Activated CD4-positive, alpha-beta memory T cell treated with anti-CD3 and anti-CD28 coated beads for 36 hours (primary cell): Measurements from ENCODE around the gene OR51B5. TPM values are rescaled to one million over a fixed set of nuclear protein-coding genes. Genes with fewer than 3 reads are reported as not detected.
"Not testable (repeated sequence)": the region's sequence is repeated elsewhere in the genome, so short reads cannot be mapped to it uniquely, and the experiment has no call there.

Experiments used
- CTCF ChIA-PET: fragments of 350-600 bp; sonication (Branson Sonifier 250); formaldehyde crosslinking; loops from one replicate; lab custom pipeline; 2021; ENCODE audit warnings: antibody characterized with exemption, inconsistent platforms; lab: Charles Lee
- POLR2A ChIA-PET: fragments of 350-600 bp; sonication (Branson Sonifier 250); formaldehyde crosslinking; loops from one replicate; lab custom pipeline; 2021; ENCODE audit warnings: antibody characterized with exemption; lab: Charles Lee
- DNase-seq: peaks from one replicate; pipeline ENCODE4 v3.0.0-alpha.2; 2020
- H3K27ac Mint-ChIP-seq: one replicate; pipeline ENCODE4 v1.8.0; 2021; ENCODE audit warnings: mixed read lengths
- H3K27me3 Mint-ChIP-seq: one replicate; pipeline ENCODE4 v1.8.0; 2021; ENCODE audit warnings: mixed read lengths
- H3K36me3 Mint-ChIP-seq: one replicate; pipeline ENCODE4 v1.8.0; 2021; ENCODE audit warnings: mixed read lengths
- H3K4me1 Mint-ChIP-seq: one replicate; pipeline ENCODE4 v1.8.0; 2021; ENCODE audit warnings: low read depth, mixed read lengths
- H3K4me3 Mint-ChIP-seq: one replicate; pipeline ENCODE4 v1.8.0; 2021; ENCODE audit warnings: mild to moderate bottlenecking, mixed read lengths
- H3K9me3 Mint-ChIP-seq: one replicate; pipeline ENCODE4 v1.8.0; 2021; ENCODE audit warnings: mixed read lengths
- intact Hi-C: fragments of 100-400 bp; cut with micrococcal nuclease; formaldehyde crosslinking; loops from one replicate; pipeline ENCODE4 v1.15.1; 2023
- total RNA-seq, 2 experiments: library from RNA; stranded (reverse); gene quantifications; one replicate each; pipeline ENCODE4 v1.2.3, GENCODE V29; 2021

The OR51B5 gene, protein sequence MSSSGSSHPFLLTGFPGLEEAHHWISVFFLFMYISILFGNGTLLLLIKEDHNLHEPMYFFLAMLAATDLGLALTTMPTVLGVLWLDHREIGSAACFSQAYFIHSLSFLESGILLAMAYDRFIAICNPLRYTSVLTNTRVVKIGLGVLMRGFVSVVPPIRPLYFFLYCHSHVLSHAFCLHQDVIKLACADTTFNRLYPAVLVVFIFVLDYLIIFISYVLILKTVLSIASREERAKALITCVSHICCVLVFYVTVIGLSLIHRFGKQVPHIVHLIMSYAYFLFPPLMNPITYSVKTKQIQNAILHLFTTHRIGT
- not detected for total RNA-seq

DNA sequence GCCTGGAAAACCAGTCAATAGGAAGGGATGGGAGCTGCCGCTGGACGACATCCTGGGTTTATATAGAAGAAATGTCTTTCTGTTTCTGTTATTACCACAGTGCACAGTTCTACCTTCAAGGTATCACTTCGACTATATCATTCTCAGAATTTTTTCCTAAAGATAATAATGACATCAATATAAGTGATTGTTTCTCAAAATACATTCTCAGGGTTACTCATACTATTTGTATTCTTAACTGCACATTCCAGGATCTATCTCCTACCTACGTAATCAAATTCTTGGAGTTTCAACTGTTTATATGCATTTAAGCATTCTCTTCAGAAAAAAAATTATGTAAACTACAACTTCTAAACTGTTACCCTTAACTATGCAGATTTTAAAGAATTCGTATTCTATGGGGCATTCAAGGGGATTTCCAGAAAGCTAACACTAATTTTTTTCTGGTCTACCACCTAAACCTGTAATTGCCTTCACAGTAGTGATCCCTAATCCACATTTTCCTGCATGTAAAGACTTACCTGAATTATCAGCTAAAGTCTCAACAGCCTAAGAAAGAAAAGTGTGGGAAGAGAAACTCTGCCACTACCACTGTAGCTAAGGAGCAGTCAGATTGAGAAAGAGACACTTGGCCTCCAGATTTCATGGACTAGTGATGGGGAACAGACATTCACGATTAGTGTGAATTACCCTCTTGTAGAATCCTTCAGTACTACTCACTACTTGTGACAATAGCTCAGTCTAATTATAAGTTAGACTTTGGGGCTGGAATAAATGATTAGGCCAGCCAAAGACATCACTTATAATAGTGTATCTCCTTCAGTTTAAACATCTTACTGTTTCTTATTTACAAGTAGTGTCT lies at the start of gene OR51B5:
Gene OR51B5, minus strand, starts transcription at position 51 of the 862 bp plus-strand sequence. Its CDS starts 0 bp downstream, at position 51.
- DNase-seq: no peak
- no peaks in the 10 kb centered on the region for H3K9me3 Mint-ChIP-seq
- intact Hi-C loops: no loop called here
- no peak within 1 kb of the TSS for H3K27ac Mint-ChIP-seq
- H3K4me3 Mint-ChIP-seq: no peak within 1 kb of the TSS
- ChIA-PET POLR2A (no interaction called here), CTCF (no interaction called here)
- no peaks in the 10 kb centered on the region for H3K4me1 Mint-ChIP-seq
- H3K27me3 Mint-ChIP-seq: peaks cover 1% of the 10 kb centered on the region
- no peaks in the 10 kb centered on the region for H3K36me3 Mint-ChIP-seq

- intact Hi-C loops: no loop called here
- POLR2A ChIA-PET: no interaction called here
- Mint-ChIP-seq H3K36me3 (no peaks in the 10 kb centered on the region), H3K27me3 (no peaks in the 10 kb centered on the region), H3K4me1 (no peaks in the 10 kb centered on the region), H3K4me3 (no peak overlapping the region), H3K9me3 (no peaks in the 10 kb centered on the region), H3K27ac (no peak overlapping the region)
- CTCF ChIA-PET: interaction anchor here (0.6 kb wide), 1 partner anchor 222 kb away, joined by 4 read pairs; no protein-coding TSS in a partner anchor
- no peak for DNase-seq
Observed at GRCh38 chr11:5390210-5390609, 46.9 kb upstream of the OR51B5 start.

DNA sequence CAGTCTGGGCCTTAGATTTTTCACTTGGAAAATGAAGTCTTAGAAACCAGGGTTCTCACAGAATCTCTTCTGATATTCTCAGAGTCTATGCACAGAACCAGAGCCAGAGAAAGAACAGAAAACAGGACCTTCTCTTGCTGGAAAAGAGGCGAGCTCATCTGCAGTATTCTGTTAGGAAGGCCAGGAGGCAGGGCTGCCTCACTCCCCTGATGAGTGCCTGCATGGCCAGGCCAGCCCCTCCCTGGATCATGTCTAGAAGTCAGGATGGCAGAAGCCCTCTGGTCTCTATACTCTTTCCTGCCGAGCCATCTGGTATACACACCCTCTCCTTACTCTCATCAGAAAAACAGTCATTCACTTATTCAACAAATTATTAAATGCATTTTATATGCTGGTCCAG lies 41.0 kb upstream of the OR51B5 start:
- no peak for DNase-seq
- Mint-ChIP-seq H3K27me3 (no peaks in the 10 kb centered on the region), H3K4me1 (no peaks in the 10 kb centered on the region), H3K36me3 (no peaks in the 10 kb centered on the region), H3K27ac (no peak overlapping the region), H3K9me3 (no peaks in the 10 kb centered on the region), H3K4me3 (no peak overlapping the region)
- ChIA-PET CTCF (no interaction called here), POLR2A (no interaction called here)
- intact Hi-C loops: loop anchor here (5.0 kb wide), 2 partner anchors 747 to 1197 kb away; partner anchors contain the start of gene OR51D1

GRCh38 chr11:5383576-5383975 lies 40.3 kb upstream of the OR51B5 start, which contains the start of gene OR51M1:
Gene OR51M1 (plus strand): TSS chr11:5383812. CDS start chr11:5389399, 5,587 bp downstream.
- intact Hi-C loops: loop anchor here (5.0 kb wide), 2 partner anchors 746 to 1196 kb away; partner anchors contain the start of gene OR51D1
- no peaks in the 10 kb centered on the region for H3K9me3 Mint-ChIP-seq
- DNase-seq: no peak
- POLR2A ChIA-PET: no interaction called here
- H3K27me3 Mint-ChIP-seq: no peaks in the 10 kb centered on the region
- no peaks in the 10 kb centered on the region for H3K4me1 Mint-ChIP-seq
- no peak within 1 kb of the TSS for H3K4me3 Mint-ChIP-seq
- H3K36me3 Mint-ChIP-seq: no peaks in the 10 kb centered on the region
- no peak within 1 kb of the TSS for H3K27ac Mint-ChIP-seq
- CTCF ChIA-PET: no interaction called here

DNA sequence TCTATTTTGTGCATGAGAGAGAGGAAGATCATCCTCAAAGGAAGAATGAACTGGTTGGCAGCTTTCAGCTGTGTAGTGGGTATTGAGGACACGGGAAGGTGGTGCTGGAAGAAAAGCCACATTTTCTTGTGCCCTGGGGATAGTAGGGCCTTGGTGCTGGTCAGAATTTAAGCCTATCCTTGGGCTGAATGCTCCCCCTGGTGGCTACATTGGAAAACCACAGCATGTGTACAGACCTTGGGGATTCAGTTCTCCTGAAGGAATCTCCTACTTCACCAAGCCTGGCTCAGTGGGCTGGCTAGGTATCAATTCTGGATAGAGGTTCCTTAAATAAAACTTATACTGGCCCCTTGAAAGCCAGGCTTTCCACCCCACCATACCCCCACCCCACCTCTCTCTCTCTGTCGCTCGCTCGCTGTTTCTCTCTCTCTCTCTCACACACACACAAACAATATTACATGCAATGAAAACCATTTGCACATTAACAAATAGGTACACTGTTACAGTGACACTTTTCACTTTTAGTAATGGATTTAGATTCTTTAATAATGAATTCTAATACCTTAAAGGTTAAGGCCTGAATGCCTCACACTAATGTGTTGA lies 37.5 kb upstream of the OR51B5 start:
- no peaks in the 10 kb centered on the region for H3K36me3 Mint-ChIP-seq
- DNase-seq: peak; percentile 40
- no peaks in the 10 kb centered on the region for H3K27me3 Mint-ChIP-seq
- no peaks in the 10 kb centered on the region for H3K9me3 Mint-ChIP-seq
- no peak overlapping the region for H3K4me3 Mint-ChIP-seq
- POLR2A ChIA-PET: no interaction called here
- no peak overlapping the region for H3K27ac Mint-ChIP-seq
- intact Hi-C loops: loop anchor here (1.0 to 5.0 kb wide), 3 partner anchors 257 to 1194 kb away; partner anchors contain the start of gene OR51D1
- CTCF ChIA-PET: no interaction called here
- no peaks in the 10 kb centered on the region for H3K4me1 Mint-ChIP-seq

DNA sequence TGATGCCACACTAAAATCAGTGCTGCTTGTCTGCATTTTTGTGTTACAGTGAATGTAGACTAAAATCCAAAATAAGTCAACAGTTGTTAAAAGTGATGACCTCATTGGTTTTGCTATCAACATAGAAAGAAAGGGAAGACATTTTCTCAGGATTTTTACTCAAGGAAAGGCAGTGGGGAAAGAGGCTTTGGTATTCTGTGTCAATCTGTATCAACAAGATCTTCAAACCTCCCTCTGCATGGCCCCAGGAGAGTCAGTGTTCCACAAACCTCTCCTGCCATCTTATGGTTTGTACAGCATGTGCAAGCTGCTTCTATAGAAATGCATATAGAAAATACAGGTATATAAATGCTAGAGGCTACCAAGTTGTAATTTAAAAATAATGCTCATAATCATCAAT lies 26.5 kb upstream of the OR51B5 start:
- CTCF ChIA-PET: no interaction called here
- H3K4me3 Mint-ChIP-seq: no peak overlapping the region
- no peaks in the 10 kb centered on the region for H3K36me3 Mint-ChIP-seq

GRCh38 chr11:5368502-5369043 lies 25.2 kb upstream of the OR51B5 start:
- no peaks in the 10 kb centered on the region for H3K9me3 Mint-ChIP-seq
- peaks cover 9% of the 10 kb centered on the region for H3K27me3 Mint-ChIP-seq
- POLR2A ChIA-PET: no interaction called here
- DNase-seq: no peak
- CTCF ChIA-PET: no interaction called here
- no peak overlapping the region for H3K27ac Mint-ChIP-seq
- no peaks in the 10 kb centered on the region for H3K4me1 Mint-ChIP-seq
- no peaks in the 10 kb centered on the region for H3K36me3 Mint-ChIP-seq
- H3K4me3 Mint-ChIP-seq: no peak overlapping the region
- intact Hi-C loops: no loop called here

More for the DNA sequence above, 26.5 kb upstream of the OR51B5 start:
- Mint-ChIP-seq H3K4me1 (no peaks in the 10 kb centered on the region), H3K27ac (no peak overlapping the region), H3K27me3 (peaks cover 9% of the 10 kb centered on the region), H3K9me3 (no peaks in the 10 kb centered on the region)
- no peak for DNase-seq
- POLR2A ChIA-PET: no interaction called here
- intact Hi-C loops: no loop called here

GRCh38 chr11:5367448-5368074 lies 24.2 kb upstream of the OR51B5 start:
- intact Hi-C loops: no loop called here
- CTCF ChIA-PET: no interaction called here

GRCh38 chr11:5366856-5367255 lies 23.5 kb upstream of the OR51B5 start:
- Mint-ChIP-seq H3K36me3 (no peaks in the 10 kb centered on the region), H3K27ac (no peak overlapping the region), H3K4me1 (no peaks in the 10 kb centered on the region), H3K27me3 (peaks cover 9% of the 10 kb centered on the region), H3K9me3 (no peaks in the 10 kb centered on the region), H3K4me3 (no peak overlapping the region)
- POLR2A ChIA-PET: no interaction called here
- intact Hi-C loops: no loop called here
- DNase-seq: no peak
- CTCF ChIA-PET: no interaction called here

More at GRCh38 chr11:5367448-5368074, 24.2 kb upstream of the OR51B5 start:
- peaks cover 9% of the 10 kb centered on the region for H3K27me3 Mint-ChIP-seq
- H3K36me3 Mint-ChIP-seq: no peaks in the 10 kb centered on the region
- no peak overlapping the region for H3K27ac Mint-ChIP-seq
- DNase-seq: no peak
- H3K4me3 Mint-ChIP-seq: no peak overlapping the region
- no peaks in the 10 kb centered on the region for H3K9me3 Mint-ChIP-seq
- POLR2A ChIA-PET: no interaction called here
- H3K4me1 Mint-ChIP-seq: no peaks in the 10 kb centered on the region

GRCh38 chr11:5366365-5366764 lies 23.0 kb upstream of the OR51B5 start:
- H3K9me3 Mint-ChIP-seq, H3K4me1 Mint-ChIP-seq, H3K36me3 Mint-ChIP-seq, CTCF ChIA-PET, H3K4me3 Mint-ChIP-seq, intact Hi-C loops, POLR2A ChIA-PET, DNase-seq, H3K27me3 Mint-ChIP-seq, H3K27ac Mint-ChIP-seq: not testable (repeated sequence)

DNA sequence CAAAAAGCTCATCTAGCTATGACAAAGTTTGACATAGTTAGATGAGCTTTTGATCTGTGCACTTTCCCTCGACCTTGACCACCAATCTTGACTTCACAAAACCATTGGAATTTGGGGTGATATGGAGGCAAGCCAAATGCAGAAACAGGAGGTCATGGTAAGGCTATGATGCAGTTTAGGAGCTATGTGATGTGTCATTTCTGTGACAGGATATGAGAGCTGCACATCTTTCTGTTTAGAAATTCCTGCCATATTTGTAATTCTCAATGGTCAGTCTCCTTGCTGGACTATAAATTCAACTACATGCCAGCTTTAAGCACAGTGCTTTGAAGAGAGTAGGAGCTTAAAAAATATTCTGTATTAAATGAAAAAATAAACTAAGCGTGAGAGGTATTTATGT lies 20.9 kb upstream of the OR51B5 start:
- ChIA-PET POLR2A (no interaction called here), CTCF (no interaction called here)
- Mint-ChIP-seq H3K27ac (no peak overlapping the region), H3K27me3 (peaks cover 9% of the 10 kb centered on the region), H3K36me3 (no peaks in the 10 kb centered on the region), H3K4me1 (no peaks in the 10 kb centered on the region), H3K9me3 (no peaks in the 10 kb centered on the region), H3K4me3 (no peak overlapping the region)
- DNase-seq: no peak
- intact Hi-C loops: no loop called here
